SK-N-SH treated with all-trans-retinoic acid at 6 μM for 48 hours (cell line): ENCODE data around the gene C14orf119.

Experiments used
- ATAC-seq: fragments of 200-7000 bp; cut with Tn5 transposase; 3 replicates; pipeline ENCODE4 v1.9.1; 2020; ENCODE audit warnings: mild to moderate bottlenecking, moderate library complexity
- ARNTL ChIP-seq: fragments of 450-650 bp; formaldehyde crosslinking; IDR thresholded peaks from 2 replicates; pipeline ENCODE4 v1.5.0; 2020; ENCODE audit warnings: low read depth, mild to moderate bottlenecking, moderate library complexity, borderline replicate concordance
- BACH2 ChIP-seq: fragments of 250-450 bp; sonication (Bioruptor Pico); IDR thresholded peaks from 2 replicates; pipeline ENCODE4 v1.9.0; 2021; ENCODE audit warnings: mild to moderate bottlenecking, borderline replicate concordance
- CSDC2 ChIP-seq: fragments of 250-450 bp; sonication (Bioruptor Pico); IDR thresholded peaks from 2 replicates; pipeline ENCODE4 v1.5.0; 2020; ENCODE audit warnings: mild to moderate bottlenecking, moderate library complexity
- ESRRG ChIP-seq: fragments of 250-450 bp; sonication (Bioruptor Pico); IDR thresholded peaks from 2 replicates; pipeline ENCODE4 v1.6.1; 2021; ENCODE audit warnings: mild to moderate bottlenecking
- OSR1 ChIP-seq: fragments of 250-450 bp; sonication (Bioruptor Pico); IDR thresholded peaks from 2 replicates; pipeline ENCODE4 v1.8.0; 2022; ENCODE audit warnings: moderate library complexity, mild to moderate bottlenecking, inconsistent platforms
- POU6F1 ChIP-seq: fragments of 250-450 bp; sonication (Bioruptor Pico); IDR thresholded peaks from 2 replicates; pipeline ENCODE4 v1.8.0; 2021; ENCODE audit warnings: low read depth, mild to moderate bottlenecking, moderate library complexity, borderline replicate concordance
- PPARA ChIP-seq: fragments of 250-450 bp; sonication (Bioruptor Pico); IDR thresholded peaks from 2 replicates; pipeline ENCODE4 v1.5.0; 2020; ENCODE audit warnings: mild to moderate bottlenecking, borderline replicate concordance
- RARB ChIP-seq: fragments of 250-450 bp; sonication (Bioruptor Pico); IDR thresholded peaks from 2 replicates; pipeline ENCODE4 v1.8.0; 2021; ENCODE audit warnings: mild to moderate bottlenecking, moderate library complexity
- SNAI2 ChIP-seq: fragments of 250-450 bp; sonication (Bioruptor Pico); IDR thresholded peaks from 2 replicates; pipeline ENCODE4 v1.5.0; 2020; ENCODE audit warnings: mild to moderate bottlenecking, moderate library complexity
- TCF4 ChIP-seq: fragments of 250-450 bp; sonication (Bioruptor Pico); IDR thresholded peaks from 2 replicates; pipeline ENCODE4 v1.8.0; 2021; ENCODE audit warnings: mild to moderate bottlenecking, moderate library complexity, borderline replicate concordance
- TOX ChIP-seq: fragments of 250-450 bp; sonication (Bioruptor Pico); IDR thresholded peaks from 2 replicates; pipeline ENCODE4 v1.8.0; 2021; ENCODE audit warnings: mild to moderate bottlenecking, moderate library complexity, borderline replicate concordance
- ZC3H10 ChIP-seq: fragments of 250-450 bp; sonication (Bioruptor Pico); IDR thresholded peaks from 2 replicates; pipeline ENCODE4 v1.5.1; 2021; ENCODE audit warnings: mild to moderate bottlenecking, moderate library complexity
- ZFP3 ChIP-seq: fragments of 250-450 bp; sonication (Bioruptor Pico); IDR thresholded peaks from 2 replicates; pipeline ENCODE4 v1.5.0; 2020; ENCODE audit warnings: mild to moderate bottlenecking, moderate library complexity
- ZFP30 ChIP-seq: fragments of 450-650 bp; formaldehyde crosslinking; IDR thresholded peaks from 2 replicates; pipeline ENCODE4 v1.5.0; 2022; ENCODE audit warnings: mild to moderate bottlenecking, moderate library complexity
- ZNF565 ChIP-seq: fragments of 450-650 bp; formaldehyde crosslinking; conservative IDR thresholded peaks from 2 replicates; pipeline ENCODE4 v1.5.0; 2020; ENCODE audit warnings: low read depth, mild to moderate bottlenecking, moderate library complexity
- ZNF70 ChIP-seq: fragments of 450-650 bp; formaldehyde crosslinking; IDR thresholded peaks from 2 replicates; pipeline ENCODE4 v1.5.0; 2020; ENCODE audit warnings: mild to moderate bottlenecking, moderate library complexity
- TF ChIP-seq, protein P1 (sequence below): fragments of 250-450 bp; sonication (Bioruptor Pico); IDR thresholded peaks from 2 replicates; pipeline ENCODE4 v1.8.0; 2020; ENCODE audit warnings: mild to moderate bottlenecking, moderate library complexity, borderline replicate concordance
- TF ChIP-seq, protein P2 (sequence below): fragments of 250-450 bp; sonication (Bioruptor Pico); IDR thresholded peaks from 2 replicates; pipeline ENCODE4 v1.5.1; 2020; ENCODE audit warnings: low read depth, mild to moderate bottlenecking, moderate library complexity
- TF ChIP-seq, protein P3 (sequence below): fragments of 250-450 bp; sonication (Bioruptor Pico); IDR thresholded peaks from 2 replicates; pipeline ENCODE4 v1.5.1; 2021; ENCODE audit warnings: mild to moderate bottlenecking, moderate library complexity
- TF ChIP-seq, protein P4 (sequence below): fragments of 250-450 bp; sonication (Bioruptor Pico); IDR thresholded peaks from 2 replicates; pipeline ENCODE4 v1.5.0; 2020; ENCODE audit warnings: mild to moderate bottlenecking, moderate library complexity

C14orf119 gene

DNA sequence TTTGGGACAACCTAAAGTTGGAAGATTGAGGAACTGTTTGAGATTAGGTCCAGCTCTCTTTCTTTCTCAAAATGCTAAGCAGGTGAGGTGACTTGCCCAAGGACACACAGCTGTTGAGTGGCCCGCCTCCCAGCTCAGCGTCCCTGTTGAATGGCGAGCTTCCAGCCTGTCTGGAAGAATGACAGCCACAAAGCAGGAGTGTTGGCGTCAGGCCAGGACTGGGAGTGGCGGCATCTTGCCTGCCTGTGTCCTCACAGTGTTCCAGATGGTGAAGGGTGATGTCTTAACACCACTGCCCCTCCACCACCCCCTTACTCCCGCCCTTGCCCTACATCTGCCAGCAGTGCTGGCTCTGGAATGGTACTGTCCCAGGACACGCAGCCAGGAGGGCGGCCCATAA is 28.1 kb downstream of the C14orf119 start:
- TF ChIP-seq RARB, result no peak
- TF ChIP-seq ZC3H10, result no peak
- no peak for TF ChIP-seq SNAI2 (CRISPR knock-in tag)
- TF ChIP-seq, protein P1, sequence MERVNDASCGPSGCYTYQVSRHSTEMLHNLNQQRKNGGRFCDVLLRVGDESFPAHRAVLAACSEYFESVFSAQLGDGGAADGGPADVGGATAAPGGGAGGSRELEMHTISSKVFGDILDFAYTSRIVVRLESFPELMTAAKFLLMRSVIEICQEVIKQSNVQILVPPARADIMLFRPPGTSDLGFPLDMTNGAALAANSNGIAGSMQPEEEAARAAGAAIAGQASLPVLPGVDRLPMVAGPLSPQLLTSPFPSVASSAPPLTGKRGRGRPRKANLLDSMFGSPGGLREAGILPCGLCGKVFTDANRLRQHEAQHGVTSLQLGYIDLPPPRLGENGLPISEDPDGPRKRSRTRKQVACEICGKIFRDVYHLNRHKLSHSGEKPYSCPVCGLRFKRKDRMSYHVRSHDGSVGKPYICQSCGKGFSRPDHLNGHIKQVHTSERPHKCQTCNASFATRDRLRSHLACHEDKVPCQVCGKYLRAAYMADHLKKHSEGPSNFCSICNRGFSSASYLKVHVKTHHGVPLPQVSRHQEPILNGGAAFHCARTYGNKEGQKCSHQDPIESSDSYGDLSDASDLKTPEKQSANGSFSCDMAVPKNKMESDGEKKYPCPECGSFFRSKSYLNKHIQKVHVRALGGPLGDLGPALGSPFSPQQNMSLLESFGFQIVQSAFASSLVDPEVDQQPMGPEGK (CRISPR knock-in tag), result no peak
- no peak for TF ChIP-seq ZFP30 (CRISPR knock-in tag)
- no peak for TF ChIP-seq ZNF565
- TF ChIP-seq BACH2 (CRISPR knock-in tag), result no peak
- no peak for TF ChIP-seq ZFP3 (CRISPR knock-in tag)
- TF ChIP-seq ARNTL (CRISPR knock-in tag), result no peak
- TF ChIP-seq, protein P2, sequence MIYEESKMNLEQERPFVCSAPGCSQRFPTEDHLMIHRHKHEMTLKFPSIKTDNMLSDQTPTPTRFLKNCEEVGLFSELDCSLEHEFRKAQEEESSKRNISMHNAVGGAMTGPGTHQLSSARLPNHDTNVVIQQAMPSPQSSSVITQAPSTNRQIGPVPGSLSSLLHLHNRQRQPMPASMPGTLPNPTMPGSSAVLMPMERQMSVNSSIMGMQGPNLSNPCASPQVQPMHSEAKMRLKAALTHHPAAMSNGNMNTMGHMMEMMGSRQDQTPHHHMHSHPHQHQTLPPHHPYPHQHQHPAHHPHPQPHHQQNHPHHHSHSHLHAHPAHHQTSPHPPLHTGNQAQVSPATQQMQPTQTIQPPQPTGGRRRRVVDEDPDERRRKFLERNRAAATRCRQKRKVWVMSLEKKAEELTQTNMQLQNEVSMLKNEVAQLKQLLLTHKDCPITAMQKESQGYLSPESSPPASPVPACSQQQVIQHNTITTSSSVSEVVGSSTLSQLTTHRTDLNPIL (CRISPR knock-in tag), result no peak
- ATAC-seq, result no peak

DNA sequence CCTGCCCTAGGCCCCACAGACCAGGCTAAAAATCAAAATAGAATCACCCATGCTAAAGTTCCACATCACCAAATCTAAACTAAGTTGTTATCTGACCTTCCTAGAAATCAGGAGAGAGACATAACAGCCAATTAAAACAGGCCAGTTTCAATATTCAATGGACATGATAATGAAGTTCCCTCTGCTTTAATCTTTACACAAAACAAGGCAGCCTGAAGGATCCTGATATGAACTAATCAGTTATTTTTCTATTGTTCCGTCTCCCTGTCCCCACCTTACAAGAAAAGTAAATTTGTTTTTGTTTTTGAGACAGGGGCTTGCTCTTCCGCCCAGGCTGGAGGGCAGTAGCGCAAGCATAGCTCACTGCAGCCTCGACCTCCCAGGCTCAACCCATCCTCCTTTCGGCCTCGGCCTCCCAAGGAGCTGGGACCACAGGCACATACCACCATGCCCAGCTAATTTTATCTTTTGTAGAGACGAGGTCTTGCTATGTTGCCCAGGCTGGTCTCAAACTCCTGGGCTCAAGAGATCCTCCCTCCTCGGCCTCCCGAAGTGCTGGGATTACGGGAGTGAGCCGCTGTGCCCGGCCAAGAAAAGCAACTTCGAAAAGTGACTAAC is 29.1 kb downstream of the C14orf119 start:
- TF ChIP-seq ZNF70 (CRISPR knock-in tag) (no peak), OSR1 (CRISPR knock-in tag) (no peak), TCF4 (no peak), ESRRG (CRISPR knock-in tag) (no peak), PPARA (CRISPR knock-in tag) (no peak), POU6F1 (CRISPR knock-in tag) (no peak), TOX (CRISPR knock-in tag) (no peak), CSDC2 (CRISPR knock-in tag) (no peak), BACH2 (CRISPR knock-in tag) (no peak)
- TF ChIP-seq, protein P3, sequence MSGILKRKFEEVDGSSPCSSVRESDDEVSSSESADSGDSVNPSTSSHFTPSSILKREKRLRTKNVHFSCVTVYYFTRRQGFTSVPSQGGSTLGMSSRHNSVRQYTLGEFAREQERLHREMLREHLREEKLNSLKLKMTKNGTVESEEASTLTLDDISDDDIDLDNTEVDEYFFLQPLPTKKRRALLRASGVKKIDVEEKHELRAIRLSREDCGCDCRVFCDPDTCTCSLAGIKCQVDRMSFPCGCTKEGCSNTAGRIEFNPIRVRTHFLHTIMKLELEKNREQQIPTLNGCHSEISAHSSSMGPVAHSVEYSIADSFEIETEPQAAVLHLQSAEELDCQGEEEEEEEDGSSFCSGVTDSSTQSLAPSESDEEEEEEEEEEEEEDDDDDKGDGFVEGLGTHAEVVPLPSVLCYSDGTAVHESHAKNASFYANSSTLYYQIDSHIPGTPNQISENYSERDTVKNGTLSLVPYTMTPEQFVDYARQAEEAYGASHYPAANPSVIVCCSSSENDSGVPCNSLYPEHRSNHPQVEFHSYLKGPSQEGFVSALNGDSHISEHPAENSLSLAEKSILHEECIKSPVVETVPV (CRISPR knock-in tag), result no peak
- TF ChIP-seq, protein P1 (CRISPR knock-in tag), result no peak
- TF ChIP-seq, protein P2 (CRISPR knock-in tag), result no peak
- TF ChIP-seq, protein P4, sequence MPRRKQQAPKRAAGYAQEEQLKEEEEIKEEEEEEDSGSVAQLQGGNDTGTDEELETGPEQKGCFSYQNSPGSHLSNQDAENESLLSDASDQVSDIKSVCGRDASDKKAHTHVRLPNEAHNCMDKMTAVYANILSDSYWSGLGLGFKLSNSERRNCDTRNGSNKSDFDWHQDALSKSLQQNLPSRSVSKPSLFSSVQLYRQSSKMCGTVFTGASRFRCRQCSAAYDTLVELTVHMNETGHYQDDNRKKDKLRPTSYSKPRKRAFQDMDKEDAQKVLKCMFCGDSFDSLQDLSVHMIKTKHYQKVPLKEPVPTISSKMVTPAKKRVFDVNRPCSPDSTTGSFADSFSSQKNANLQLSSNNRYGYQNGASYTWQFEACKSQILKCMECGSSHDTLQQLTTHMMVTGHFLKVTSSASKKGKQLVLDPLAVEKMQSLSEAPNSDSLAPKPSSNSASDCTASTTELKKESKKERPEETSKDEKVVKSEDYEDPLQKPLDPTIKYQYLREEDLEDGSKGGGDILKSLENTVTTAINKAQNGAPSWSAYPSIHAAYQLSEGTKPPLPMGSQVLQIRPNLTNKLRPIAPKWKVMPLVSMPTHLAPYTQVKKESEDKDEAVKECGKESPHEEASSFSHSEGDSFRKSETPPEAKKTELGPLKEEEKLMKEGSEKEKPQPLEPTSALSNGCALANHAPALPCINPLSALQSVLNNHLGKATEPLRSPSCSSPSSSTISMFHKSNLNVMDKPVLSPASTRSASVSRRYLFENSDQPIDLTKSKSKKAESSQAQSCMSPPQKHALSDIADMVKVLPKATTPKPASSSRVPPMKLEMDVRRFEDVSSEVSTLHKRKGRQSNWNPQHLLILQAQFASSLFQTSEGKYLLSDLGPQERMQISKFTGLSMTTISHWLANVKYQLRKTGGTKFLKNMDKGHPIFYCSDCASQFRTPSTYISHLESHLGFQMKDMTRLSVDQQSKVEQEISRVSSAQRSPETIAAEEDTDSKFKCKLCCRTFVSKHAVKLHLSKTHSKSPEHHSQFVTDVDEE (CRISPR knock-in tag), result no peak
- ATAC-seq, result no peak
